ENCODE results near the gene UACA.

The UACA gene

DNA sequence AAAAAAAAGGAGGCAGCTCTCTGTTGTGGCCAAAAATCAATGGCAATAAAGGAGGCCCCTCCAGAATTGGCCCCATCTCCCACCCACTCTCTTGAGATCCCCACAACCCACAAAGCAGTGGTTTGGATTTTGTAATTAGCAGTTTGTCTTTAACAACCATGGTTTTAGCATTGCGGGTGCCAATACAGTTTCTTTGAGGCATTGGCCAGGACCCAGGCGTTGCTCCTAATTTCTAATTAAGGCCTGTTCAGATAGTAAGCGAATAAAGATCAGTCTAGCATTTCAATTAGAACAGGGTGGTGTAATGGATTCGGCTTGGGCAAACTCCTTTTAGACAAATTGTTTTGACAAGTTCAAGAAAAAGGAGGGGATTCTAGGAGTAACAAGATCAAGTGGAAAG lies 23.6 kb upstream of the UACA start:
- DNase-seq = no peak

DNA sequence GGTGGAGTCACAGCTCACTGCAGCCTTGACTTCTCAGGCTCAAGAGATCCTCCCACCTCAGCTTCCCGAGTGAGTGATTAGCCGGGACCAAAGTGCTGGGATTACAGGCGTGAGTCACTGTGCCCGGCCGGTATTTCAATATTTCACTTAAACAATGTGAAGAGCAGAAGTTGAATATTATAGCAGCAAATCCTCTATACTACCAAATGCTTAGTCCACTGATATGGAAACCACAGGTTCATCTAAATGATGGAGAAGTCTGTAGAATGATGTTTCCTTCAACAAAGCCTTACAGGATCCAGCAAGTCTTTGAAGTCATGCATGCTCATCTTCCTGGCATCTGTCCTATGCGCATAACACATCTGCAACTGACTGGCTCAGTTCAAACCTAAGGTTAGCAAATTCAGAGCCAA lies 20.3 kb upstream of the UACA start:
- no peak for DNase-seq

- DNase-seq = no peak
These were observed 19.7 kb upstream of the UACA start for GRCh38 chr15:70783041-70783440.

GRCh38 chr15:70781236-70781635 lies 17.9 kb upstream of the UACA start:
- DNase-seq = no peak

- DNase-seq = no peak
These were observed 15.1 kb upstream of the UACA start for GRCh38 chr15:70778258-70779076.

- DNase-seq = peak; percentile 21
These were observed 14.0 kb upstream of the UACA start for GRCh38 chr15:70777170-70777926.

DNA sequence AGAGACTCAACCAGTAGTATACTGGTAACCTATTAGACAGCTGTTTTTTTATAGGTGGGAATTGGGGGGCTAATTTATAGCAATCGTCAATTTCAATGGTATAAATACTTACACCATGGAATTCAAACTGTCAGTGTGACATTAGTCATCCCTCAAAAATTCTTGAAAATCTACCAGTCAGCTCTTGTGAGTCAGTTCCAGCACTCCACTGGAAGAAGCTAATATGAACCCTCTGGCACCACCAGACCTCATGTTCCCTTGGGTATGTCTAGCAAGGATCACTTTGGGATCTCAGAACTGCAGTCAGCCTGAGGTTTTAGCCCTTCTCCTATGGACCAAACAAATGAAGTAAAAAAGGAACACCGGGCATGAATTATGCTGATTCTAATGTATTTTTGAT lies 11.8 kb upstream of the UACA start:
- DNase-seq = no peak

DNA sequence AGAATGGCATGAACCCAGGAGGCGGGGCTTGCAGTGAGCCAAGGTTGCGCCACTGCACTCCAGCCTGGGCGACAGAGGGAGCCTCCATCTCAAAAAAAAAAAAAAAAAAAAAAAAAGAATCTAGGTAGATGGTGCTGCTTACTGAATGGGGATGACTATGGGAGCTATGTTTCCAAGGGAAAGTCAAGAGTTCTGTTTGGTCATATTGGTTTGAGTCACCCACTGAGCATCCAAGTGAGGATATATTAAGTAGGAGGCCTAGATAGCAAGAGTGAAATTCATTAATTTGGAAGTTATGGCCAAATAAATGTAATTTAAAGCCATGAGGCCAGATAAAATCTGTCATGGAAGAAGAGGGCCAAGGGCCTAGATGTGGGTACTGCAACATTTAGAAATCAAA lies 9.0 kb upstream of the UACA start:
- DNase-seq = no peak

GRCh38 chr15:70770863-70771262 lies 7.5 kb upstream of the UACA start:
- no peak for DNase-seq

DNA sequence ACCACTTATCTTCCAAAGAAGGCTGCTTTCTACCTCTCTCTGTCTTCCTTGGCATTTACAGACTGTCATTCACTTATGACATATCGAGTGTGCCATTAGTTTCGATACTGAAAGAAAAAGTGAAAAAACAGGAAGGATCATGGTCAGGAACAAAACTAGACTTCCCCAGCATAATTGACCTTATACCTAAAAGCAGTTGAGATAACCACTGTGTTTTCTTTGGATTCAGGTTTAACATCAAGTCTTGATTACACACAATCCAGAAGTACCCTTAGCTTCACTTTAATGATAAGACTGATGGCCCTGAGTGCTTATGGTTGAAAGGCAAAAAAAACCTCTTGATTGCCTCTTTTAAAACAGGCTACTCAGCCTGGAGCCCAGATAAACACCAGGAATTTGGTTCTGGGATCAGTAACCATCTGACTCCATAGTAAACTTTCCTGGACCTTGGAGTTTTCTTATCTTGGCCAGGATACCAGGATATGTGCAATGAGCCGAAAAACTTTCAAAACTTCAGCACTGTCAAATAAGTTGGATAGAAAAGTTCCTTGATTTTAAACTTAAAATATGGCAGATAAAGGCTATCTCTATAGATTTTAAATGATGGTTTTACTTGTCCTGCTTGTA lies 5.0 kb upstream of the UACA start:
- peak; percentile 74 for DNase-seq

DNA sequence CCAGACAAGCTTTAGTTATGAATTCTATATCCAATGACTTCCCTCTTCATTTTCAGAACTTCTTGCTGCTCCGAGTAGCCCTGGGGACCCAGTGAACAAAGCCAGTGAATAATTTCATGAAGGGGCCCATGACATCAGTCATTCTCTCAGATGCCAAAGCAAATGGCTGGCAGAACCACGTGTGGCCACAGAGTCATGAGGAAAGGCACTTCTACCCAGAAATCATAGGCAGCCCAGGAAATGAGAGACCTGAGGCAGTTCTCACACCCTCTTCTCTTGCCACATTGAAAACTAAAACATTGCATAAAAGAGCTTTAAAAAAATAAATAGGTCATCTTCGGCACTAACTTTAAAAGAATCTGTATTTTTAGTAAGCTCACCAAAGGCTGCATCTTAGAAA lies 4.3 kb upstream of the UACA start:
- DNase-seq = peak; percentile 40

- DNase-seq = no peak
These were observed 3.2 kb upstream of the UACA start for GRCh38 chr15:70766597-70766996.

- no peak for DNase-seq
These were observed 2.3 kb upstream of the UACA start for GRCh38 chr15:70765504-70766281.

DNA sequence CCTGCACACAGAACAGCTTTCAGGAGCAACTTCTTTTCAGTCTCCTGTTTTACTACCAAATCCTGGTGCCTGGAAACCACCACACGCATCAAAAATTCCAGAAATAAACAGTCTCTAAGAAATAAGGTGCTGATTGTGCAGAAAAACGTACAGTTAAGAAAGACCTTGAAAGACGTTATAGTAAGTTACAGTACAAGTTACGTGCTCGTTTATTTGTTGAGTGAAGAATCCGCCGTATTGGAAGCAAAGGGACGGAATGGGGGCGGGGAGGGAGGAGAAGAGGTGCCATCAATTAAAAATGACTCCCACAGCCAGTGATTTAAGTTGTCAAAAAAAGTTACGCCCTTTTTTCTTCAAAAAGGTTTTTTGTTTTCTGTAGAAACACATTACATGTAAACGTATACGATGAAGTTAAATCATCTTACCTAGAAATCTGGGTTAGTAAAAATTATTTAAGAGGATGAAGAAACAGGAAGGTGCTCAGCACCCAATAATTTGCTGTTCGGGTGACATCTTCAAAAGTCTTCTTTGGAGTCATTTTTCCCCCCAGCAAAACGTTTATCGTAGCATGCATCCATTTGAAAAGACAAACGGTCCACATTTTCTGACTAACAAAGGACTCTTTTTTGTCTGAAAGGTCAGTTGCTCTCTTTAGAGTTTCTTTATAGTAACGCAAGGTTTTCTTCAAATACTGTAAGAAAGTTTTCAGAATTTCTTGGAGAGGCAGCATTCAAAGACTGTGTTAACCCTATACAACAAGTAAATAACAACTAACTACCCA lies 782 bp upstream of the UACA start:
- no peak for DNase-seq

GRCh38 chr15:70762469-70763119 lies 764 bp downstream of the UACA start:
- peak; percentile 59 for DNase-seq

GRCh38 chr15:70761931-70762468 lies 1.4 kb downstream of the UACA start:
- peak; percentile 4 for DNase-seq

DNA sequence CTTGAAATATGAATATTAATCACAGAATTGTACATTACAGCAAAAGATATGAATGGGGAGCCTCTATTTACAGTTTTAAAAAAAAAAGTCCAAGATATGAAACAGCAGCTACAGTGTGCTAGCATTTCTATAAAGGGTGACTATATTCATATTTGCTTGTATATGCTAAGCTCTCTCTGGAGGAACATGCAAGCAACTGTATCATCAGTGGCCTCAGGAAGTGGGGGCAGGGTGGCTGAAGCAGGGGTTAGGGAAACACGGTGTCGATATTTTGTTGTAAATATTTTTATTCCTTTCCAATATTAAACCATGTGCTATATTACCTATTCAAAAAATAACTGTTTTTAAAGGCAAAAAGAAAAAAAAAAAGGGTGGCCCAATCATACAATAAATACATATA lies 2.3 kb downstream of the UACA start:
- no peak for DNase-seq

DNA sequence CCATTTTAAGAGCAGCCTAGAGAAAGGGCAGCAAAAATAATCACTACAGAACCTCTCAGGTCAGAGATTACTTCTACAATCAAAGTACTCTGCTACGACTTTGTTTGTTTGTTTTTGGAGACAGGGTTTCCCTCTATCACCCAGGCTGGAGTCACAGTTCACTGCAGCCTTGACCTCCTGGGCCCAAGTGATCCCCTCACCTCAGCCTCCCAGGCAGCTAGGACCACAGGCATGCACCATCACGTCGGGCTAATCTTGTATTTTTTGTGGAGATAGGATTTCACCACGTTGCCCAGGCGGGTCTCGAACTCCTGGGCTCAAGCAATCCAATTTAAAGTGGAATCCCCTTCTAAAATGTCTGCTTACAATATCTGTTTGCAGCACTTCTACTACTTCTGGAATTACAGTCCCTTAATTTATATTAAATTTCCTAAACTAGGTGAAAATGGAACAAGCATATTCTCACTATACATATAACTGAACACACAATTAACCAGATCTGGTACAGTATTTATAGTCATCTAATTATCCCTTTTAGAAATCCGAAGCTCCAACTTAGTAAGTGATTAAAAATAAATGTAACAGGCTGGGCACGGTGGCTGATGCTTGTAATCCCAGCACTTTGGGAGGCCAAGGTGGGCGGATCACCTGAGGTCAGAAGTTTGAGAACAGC lies 4.4 kb downstream of the UACA start:
- no peak for DNase-seq

GRCh38 chr15:70757627-70758026 lies 5.7 kb downstream of the UACA start:
- DNase-seq = no peak

DNA sequence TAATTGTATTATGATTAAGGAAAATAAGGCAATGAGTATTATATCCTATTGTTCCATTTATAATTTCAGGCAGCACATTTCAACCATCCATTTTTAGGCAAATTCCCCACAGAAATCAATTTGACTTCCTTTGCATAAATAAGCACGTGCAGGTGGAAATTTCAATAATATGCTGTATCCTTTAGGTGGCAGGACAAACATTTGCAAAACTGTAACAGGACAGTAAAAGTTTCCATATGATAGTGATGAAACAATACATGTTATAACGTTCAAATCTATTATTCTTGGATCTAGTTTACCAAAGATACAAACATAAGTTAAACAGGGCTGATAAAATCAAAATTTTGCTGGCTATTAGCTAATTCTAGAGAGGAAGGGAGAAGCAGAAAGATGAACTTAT lies 8.5 kb downstream of the UACA start:
- DNase-seq = no peak

Data from OCI-M1 (cell line).